IMR-90 (cell line): ENCODE results near the gene GLYATL1. TPM values are rescaled to one million over a fixed set of nuclear protein-coding genes. Genes with fewer than 3 reads are reported as not detected.

Source experiments
- ATAC-seq: fragments of 200-7000 bp; cut with Tn5 transposase; 2 replicates; pipeline ENCODE4 v1.9.1; 2020; ENCODE audit warnings: low read depth, mild to moderate bottlenecking, moderate library complexity
- BruUV-seq: library from RNA; stranded (reverse); fragments of 400-500 nt; replicated peaks from 2 replicates; lab custom pipeline; 2021; lab: Mats Ljungman, UMichigan
- CTCF ChIA-PET: fragments of 300-600 bp; formaldehyde crosslinking; extraction: SDS; loops from one replicate; lab custom pipeline; 2021; ENCODE audit warnings: antibody characterized with exemption; lab: Yijun Ruan, JAX
- POLR2A ChIA-PET: fragments of 300-600 bp; sonication (Branson Sonifier 250); formaldehyde crosslinking; loops from one replicate; lab custom pipeline; 2022; ENCODE audit warnings: antibody characterized with exemption; ENCODE audit not compliant: unreplicated experiment; lab: Charles Lee
- DNase-seq: peaks from one replicate; pipeline ENCODE4 v3.0.0; 2013
- H2AFZ ChIP-seq: replicated peaks from 2 replicates; pipeline ENCODE3; 2013; ENCODE audit warnings: low read length, mild to moderate bottlenecking; ENCODE audit not compliant: poor library complexity
- H2AK5ac ChIP-seq: 2 replicates; pipeline ENCODE4 v1.6.1; 2013; ENCODE audit warnings: low read depth, low read length, inconsistent platforms
- H2AK9ac ChIP-seq: replicated peaks from 2 replicates; pipeline ENCODE3; 2013; ENCODE audit warnings: mild to moderate bottlenecking, low read depth, low read length, moderate library complexity; ENCODE audit not compliant: poor library complexity
- H2BK120ac ChIP-seq: 2 replicates; pipeline ENCODE4 v1.6.1; 2013; ENCODE audit warnings: low read depth, low read length, inconsistent platforms
- H2BK15ac ChIP-seq: 3 replicates; pipeline ENCODE4 v1.6.1; 2013; ENCODE audit warnings: low read depth, low read length, inconsistent platforms
- H2BK20ac ChIP-seq: 2 replicates; pipeline ENCODE4 v1.6.1; 2013; ENCODE audit warnings: low read depth, mild to moderate bottlenecking, inconsistent platforms, low read length, moderate library complexity
- H2BK5ac ChIP-seq: 2 replicates; pipeline ENCODE4 v1.6.1; 2013; ENCODE audit warnings: mild to moderate bottlenecking, low read depth, low read length, inconsistent platforms; ENCODE audit not compliant: poor library complexity, severe bottlenecking
- H3K14ac ChIP-seq: replicated peaks from 2 replicates; pipeline ENCODE4 v1.6.1; 2013; ENCODE audit warnings: low read depth, low read length, inconsistent platforms
- H3K18ac ChIP-seq: 2 replicates; pipeline ENCODE4 v1.6.1; 2013; ENCODE audit warnings: low read depth, low read length, control low read depth
- H3K23ac ChIP-seq: 2 replicates; pipeline ENCODE4 v1.6.1; 2013; ENCODE audit warnings: low read depth, low read length, inconsistent platforms
- H3K27ac ChIP-seq: 2 replicates; pipeline ENCODE4 v1.5.1; 2013; ENCODE audit warnings: mild to moderate bottlenecking, control low read depth, low read length; ENCODE audit not compliant: insufficient read depth
- H3K27me3 ChIP-seq: 2 replicates; pipeline ENCODE4 v1.6.1; 2013; ENCODE audit warnings: low read length; ENCODE audit not compliant: control insufficient read depth, insufficient read depth
- H3K36me3 ChIP-seq: 2 replicates; pipeline ENCODE4 v1.6.1; 2013; ENCODE audit warnings: low read length, mixed read lengths; ENCODE audit not compliant: control insufficient read depth, insufficient read depth
- H3K4ac ChIP-seq: 2 replicates; pipeline ENCODE4 v1.6.1; 2013; ENCODE audit warnings: low read depth, low read length, inconsistent platforms
- H3K4me1 ChIP-seq: 2 replicates; pipeline ENCODE4 v1.6.1; 2013; ENCODE audit warnings: low read length, mixed read lengths; ENCODE audit not compliant: control insufficient read depth, insufficient read depth
- H3K4me2 ChIP-seq: 2 replicates; pipeline ENCODE4 v1.6.1; 2013; ENCODE audit warnings: low read depth, mild to moderate bottlenecking, control low read depth, low read length, moderate library complexity
- H3K4me3 ChIP-seq: 2 replicates; pipeline ENCODE4 v1.5.1; 2013; ENCODE audit warnings: low read depth, mild to moderate bottlenecking, control low read depth, low read length, moderate library complexity; ENCODE audit not compliant: insufficient read depth
- H3K56ac ChIP-seq: 2 replicates; pipeline ENCODE4 v1.6.1; 2013; ENCODE audit warnings: low read length, inconsistent platforms; ENCODE audit not compliant: insufficient read depth; ENCODE audit errors: extremely low read depth
- H3K79me1 ChIP-seq, 2 experiments: 2 replicates each; pipeline ENCODE4 v1.6.1; 2013; ENCODE audit warnings: low read length in 2 of 2, inconsistent platforms in 1 of 2, low read depth in 1 of 2
- H3K9ac ChIP-seq: 2 replicates; pipeline ENCODE4 v1.6.1; 2013; ENCODE audit warnings: low read depth, low read length, control low read depth
- H3K9me1 ChIP-seq: 2 replicates; pipeline ENCODE4 v1.6.1; 2013; ENCODE audit warnings: low read length, inconsistent platforms; ENCODE audit not compliant: insufficient read depth
- H3K9me3 ChIP-seq: 2 replicates; pipeline ENCODE4 v1.6.1; 2013; ENCODE audit warnings: low read length; ENCODE audit not compliant: control insufficient read depth, insufficient read depth
- H4K20me1 ChIP-seq: 2 replicates; pipeline ENCODE4 v1.6.1; 2013; ENCODE audit warnings: low read length, inconsistent platforms; ENCODE audit not compliant: insufficient read depth
- H4K5ac ChIP-seq: 2 replicates; pipeline ENCODE4 v1.6.1; 2013; ENCODE audit warnings: mild to moderate bottlenecking, low read depth, low read length, control low read depth
- H4K8ac ChIP-seq, 2 experiments: 2 replicates each; pipeline ENCODE4 v1.6.1; 2013; ENCODE audit warnings: low read depth in 2 of 2, low read length in 2 of 2, control low read depth in 1 of 2, inconsistent platforms in 1 of 2
- H4K91ac ChIP-seq: 2 replicates; pipeline ENCODE4 v1.6.1; 2013; ENCODE audit warnings: low read depth, low read length, inconsistent platforms; ENCODE audit not compliant: insufficient read depth
- CEBPB ChIP-seq: IDR thresholded peaks from 2 replicates; pipeline ENCODE4 v1.6.1; 2012; ENCODE audit warnings: low read depth, low read length, improper control_type of control experiment
- RAD21 ChIP-seq: IDR thresholded peaks from 2 replicates; pipeline ENCODE4 v1.6.1; 2012; ENCODE audit warnings: low read length, improper control_type of control experiment
- WGBS, 2 experiments: methylation state at CpG; one replicate each; pipeline versions ENCODE4 v1.1.5 to v1.1.7; 2013; ENCODE audit warnings: missing lambda C conversion rate in 2 of 2; ENCODE audit not compliant: insufficient read length in 1 of 2; ENCODE audit errors: extremely low coverage in 2 of 2; 5-methylcytosine and 5-hydroxymethylcytosine counted together
- dilution Hi-C: fragments of 300-500 bp; cut with HindIII; formaldehyde crosslinking; loops from one replicate; pipeline ENCODE4 v1.14.3; 2018; ENCODE audit warnings: low sequenced_read_pairs; ENCODE audit not compliant: unreplicated experiment
- in situ Hi-C: fragments of 300-500 bp; cut with MboI; formaldehyde crosslinking; loops from 3 replicates; pipeline ENCODE4 v1.14.3; 2019; ENCODE audit warnings: low sequenced_read_pairs, inconsistent platforms, mixed read lengths
- intact Hi-C: fragments of 100-400 bp; cut with micrococcal nuclease; formaldehyde crosslinking; loops from 2 replicates; pipeline ENCODE4 v1.10.0; 2022
- polyA plus RNA-seq, 3 experiments: library from polyadenylated mRNA; depleted of rRNA; stranded (reverse); fragments of >200 nt; gene quantifications; 2 replicates each; pipeline ENCODE4 v1.2.3, GENCODE V29; 2012; ENCODE audit warnings: low replicate concordance in 1 of 3
- total RNA-seq: library from RNA; depleted of rRNA; stranded (reverse); fragments of >200 nt; gene quantifications from 2 replicates; pipeline ENCODE4 v1.2.3, GENCODE V29; 2012

Gene GLYATL1
- total and polyA plus RNA-seq, 2 of the 4 experiments (the other 2 are of a cell fraction), result 0.54 to 0.58 TPM

GRCh38 chr11:58941838-58942237 lies 2.5 kb downstream of the GLYATL1 start:
- CTCF ChIA-PET, result no interaction called here
- no peak overlapping the region for H3K14ac ChIP-seq
- intact Hi-C loops, result no loop called here
- no peak overlapping the region for H2BK120ac ChIP-seq
- H4K20me1 ChIP-seq, result no peaks in the 10 kb centered on the region
- TF ChIP-seq RAD21 (no peak), CEBPB (no peak)
- WGBS, 2 experiments, result no CpG with 5 or more reads among the region's 1 CpG
- no peak overlapping the region for H2BK20ac ChIP-seq
- no peaks in the 10 kb centered on the region for H3K9me1 ChIP-seq
- no peak overlapping the region for H3K4me2 ChIP-seq
- no peaks in the 10 kb centered on the region for H3K27me3 ChIP-seq
- no peak for ATAC-seq
- BruUV-seq, result no TSS peak
- H2AFZ ChIP-seq, result no peak overlapping the region
- no peak overlapping the region for H2BK5ac ChIP-seq
- no peak overlapping the region for H3K23ac ChIP-seq
- POLR2A ChIA-PET, result no interaction called here
- no peaks in the 10 kb centered on the region for H3K79me1 ChIP-seq
- H3K56ac ChIP-seq, result no peak overlapping the region
- H3K4ac ChIP-seq, result no peak overlapping the region
- no peak overlapping the region for H3K4me3 ChIP-seq
- H4K5ac ChIP-seq, result no peak overlapping the region
- DNase-seq, result no peak
- H3K4me1 ChIP-seq, result no peaks in the 10 kb centered on the region
- H3K9me3 ChIP-seq, result no peaks in the 10 kb centered on the region
- no peak overlapping the region for H3K9ac ChIP-seq
- H2AK9ac ChIP-seq, result no peak overlapping the region
- no peak overlapping the region for H3K18ac ChIP-seq
- H3K36me3 ChIP-seq, result no peaks in the 10 kb centered on the region
- H2BK15ac ChIP-seq, result no peak overlapping the region
- no peak overlapping the region for H2AK5ac ChIP-seq
- H4K8ac ChIP-seq, result no peak overlapping the region
- no peak overlapping the region for H4K91ac ChIP-seq
- dilution Hi-C loops, result no loop called here
- in situ Hi-C loops, result no loop called here
- H3K27ac ChIP-seq, result no peak overlapping the region
